A172 (cell line): ENCODE data around the gene RGS7. TPM values are rescaled to one million over a fixed set of nuclear protein-coding genes. Genes with fewer than 3 reads are reported as not detected.
"Not testable (repeated sequence)": the region's sequence is repeated elsewhere in the genome, so short reads cannot be mapped to it uniquely, and the experiment has no call there.

Experiments used
- DNase-seq: peaks from one replicate; pipeline ENCODE4 v3.0.0-alpha.2; 2015; ENCODE audit warnings: low spot score
- total RNA-seq: library from RNA; depleted of rRNA; stranded (reverse); fragments of >200 nt; shearing (Covaris generic); gene quantifications from 2 replicates; pipeline ENCODE4 v1.2.3, GENCODE V29; 2014

RGS7 gene
- total RNA-seq, 1 experiment from 2014 or later, result 16.5 TPM

DNA sequence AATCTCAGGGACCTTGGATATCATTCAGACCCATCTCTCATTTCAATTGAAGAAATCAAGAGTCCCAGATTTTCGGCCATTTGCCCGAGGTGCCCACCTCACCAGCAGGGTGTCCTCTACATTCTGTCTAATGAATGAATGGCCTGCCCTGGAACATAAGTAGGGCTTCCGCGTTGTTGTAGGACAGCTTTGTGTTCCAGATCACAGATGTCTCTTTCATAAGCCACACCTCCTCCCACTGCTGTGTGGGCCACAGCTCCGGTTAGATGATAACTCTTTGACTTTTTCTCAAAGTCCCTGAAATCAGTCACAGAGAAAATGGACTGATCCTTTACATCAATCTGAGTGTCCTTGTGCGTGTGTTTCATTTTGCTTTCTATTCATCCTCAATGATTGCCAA lies 144.4 kb downstream of the RGS7 start:
- DNase-seq, result no peak

- no peak for DNase-seq
These were observed 148.1 kb downstream of the RGS7 start for GRCh38 chr1:241208910-241209379.

DNA sequence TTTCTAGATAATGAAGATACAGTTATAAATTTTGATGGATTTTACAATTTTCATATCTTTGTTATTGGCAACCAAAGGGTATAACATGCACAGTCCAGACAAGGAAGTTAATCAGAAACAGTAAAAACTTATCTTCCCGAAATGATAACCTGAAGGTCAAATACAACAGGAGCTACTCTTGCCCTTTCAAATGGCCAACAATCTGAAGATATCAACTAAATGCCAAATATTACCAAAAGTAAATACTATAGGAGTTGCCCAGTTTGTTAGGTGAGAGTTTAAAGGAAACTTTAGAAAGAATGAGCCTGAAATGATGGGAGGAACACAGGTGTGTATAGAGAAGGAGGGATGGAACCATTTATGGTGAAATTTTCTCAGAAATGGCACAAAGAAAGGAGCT lies 153.2 kb downstream of the RGS7 start:
- DNase-seq, result no peak

GRCh38 chr1:241202401-241202800 lies 154.6 kb downstream of the RGS7 start:
- DNase-seq, result no peak

DNA sequence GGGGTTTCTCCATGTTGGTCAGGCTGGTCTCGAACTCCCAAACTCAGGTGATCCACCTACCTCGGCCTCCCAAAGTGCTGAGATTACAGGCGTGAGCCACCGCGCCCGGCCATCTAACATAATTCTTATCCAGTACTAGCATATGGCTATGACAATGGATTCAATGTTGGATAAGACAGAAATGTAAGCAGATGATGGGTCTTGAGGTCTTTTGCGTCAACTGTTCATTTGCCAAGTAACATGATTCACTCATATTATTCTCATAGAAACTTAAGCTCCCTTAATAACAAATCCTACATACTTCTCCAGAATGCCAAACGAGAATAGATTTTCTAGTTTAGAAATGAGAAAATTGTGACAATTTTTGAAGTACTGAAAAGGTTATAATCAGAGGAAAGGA lies 170.3 kb downstream of the RGS7 start:
- DNase-seq, result no peak

DNA sequence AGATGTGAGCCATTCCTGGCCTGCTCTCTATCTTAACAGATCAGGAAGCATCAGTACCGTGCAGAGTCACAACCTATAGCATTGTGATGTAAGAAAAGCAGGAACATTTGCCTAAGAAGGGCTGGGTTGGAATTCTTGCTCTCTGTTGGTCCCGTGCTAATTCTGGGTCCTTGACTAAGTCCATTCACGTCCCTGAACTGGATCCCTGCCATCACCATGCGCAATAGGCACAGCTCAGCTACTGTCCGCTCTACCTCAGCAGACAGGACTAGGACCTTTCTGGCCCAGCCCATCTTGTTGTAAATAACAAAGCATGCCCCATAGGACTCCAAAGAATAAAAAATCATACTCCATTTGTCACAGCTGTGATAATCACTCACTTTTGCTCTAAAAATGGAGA lies 175.0 kb downstream of the RGS7 start:
- DNase-seq, result no peak

DNA sequence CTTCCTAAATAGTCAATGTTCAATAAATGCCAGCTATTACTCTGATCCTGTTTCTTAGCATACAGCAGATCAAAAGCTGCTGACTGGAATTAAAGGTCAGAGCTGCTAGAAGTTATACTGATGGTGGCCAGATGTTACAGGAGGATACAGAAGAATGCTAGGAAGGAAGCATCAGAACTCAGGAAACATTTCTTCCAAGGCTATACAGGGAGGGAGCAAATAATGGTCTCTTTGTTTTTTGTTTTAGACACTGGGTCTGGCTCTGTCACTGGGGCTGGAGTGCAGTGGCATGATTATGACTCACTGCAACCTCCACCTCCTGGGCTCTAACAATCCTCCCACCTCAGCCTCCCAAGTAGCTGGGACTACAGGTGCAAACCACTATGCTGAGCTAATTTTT lies 175.5 kb downstream of the RGS7 start:
- DNase-seq, result peak; percentile 30

DNA sequence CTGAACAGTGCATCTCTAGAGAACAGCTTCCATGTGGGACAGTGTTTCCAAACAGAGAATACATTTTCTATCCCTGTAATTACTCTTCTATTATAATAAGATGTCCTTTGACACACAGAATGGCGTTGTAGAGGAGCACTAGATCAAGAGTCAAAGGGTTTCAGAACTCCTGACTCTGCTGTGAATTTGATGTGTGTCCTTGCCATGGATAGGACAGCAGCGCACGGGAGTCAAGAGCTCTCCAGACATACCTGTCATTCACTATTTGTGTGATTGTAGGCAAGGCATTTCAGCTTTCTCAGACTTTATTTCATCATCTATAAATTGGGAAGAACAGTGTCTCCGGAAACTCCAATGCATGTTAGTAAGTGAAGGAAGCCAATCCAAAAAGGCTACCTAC lies 176.4 kb downstream of the RGS7 start:
- DNase-seq, result no peak

- DNase-seq, result no peak
These were observed 179.3 kb downstream of the RGS7 start for GRCh38 chr1:241177660-241178059.

DNA sequence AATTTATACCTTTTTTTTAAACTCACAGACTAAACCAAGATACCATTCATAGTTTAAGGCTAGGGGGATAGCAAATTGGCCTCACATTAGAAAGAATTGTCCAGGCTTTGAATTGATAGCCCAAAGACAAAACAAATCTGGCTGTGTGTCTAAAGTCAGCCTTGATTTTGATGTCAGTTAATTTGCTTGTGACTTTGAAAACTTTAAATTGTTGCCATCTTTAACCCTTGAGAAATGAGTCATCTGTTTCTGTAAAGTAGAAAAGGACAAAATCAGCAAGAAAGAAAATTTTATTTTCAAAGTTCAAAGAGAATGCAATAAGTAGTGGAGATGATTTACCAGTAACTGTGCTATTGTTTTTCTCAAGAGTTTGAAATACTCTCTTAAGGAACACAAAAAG lies 184.5 kb downstream of the RGS7 start:
- no peak for DNase-seq

- DNase-seq, result no peak
These were observed 185.0 kb downstream of the RGS7 start for GRCh38 chr1:241171991-241172390.

- no peak for DNase-seq
These were observed 189.8 kb downstream of the RGS7 start for GRCh38 chr1:241167121-241167630.

- DNase-seq, result no peak
These were observed 190.4 kb downstream of the RGS7 start for GRCh38 chr1:241166625-241167024.

DNA sequence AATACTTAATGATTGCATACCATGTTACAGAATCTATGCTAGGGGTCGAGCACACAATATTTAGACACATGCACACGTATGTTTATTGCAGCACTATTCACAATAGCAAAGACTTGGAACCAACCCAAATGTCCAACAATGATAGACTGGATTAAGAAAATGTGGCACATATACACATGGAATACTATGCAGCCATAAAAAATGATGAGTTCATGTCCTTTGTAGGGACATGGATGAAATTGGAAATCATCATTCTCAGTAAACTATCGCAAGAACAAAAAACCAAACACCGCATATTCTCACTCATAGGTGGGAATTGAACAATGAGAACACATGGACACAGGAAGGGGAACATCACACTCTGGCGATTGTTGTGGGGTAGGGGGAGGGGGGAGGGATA lies 191.7 kb downstream of the RGS7 start:
- DNase-seq, result not testable (repeated sequence)

DNA sequence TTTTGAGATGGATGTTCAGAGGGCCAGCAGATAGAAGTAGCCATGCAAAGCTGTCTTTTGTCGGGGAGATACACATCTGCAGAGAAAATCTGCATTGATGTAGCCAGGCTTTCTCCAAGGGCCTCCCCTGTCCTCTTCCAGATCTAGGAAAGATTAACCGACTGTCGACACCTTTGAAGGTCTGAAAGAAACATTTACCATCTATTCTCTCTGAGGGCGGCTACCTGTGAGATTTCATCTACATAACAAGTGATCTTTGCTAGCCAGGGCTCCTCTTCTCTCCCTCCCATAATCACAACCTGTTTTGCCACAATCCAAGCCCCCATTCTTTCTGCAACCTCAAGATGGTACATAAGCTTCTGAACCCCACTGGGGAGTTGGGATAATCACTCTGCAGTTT lies 193.6 kb downstream of the RGS7 start:
- DNase-seq, result no peak

- DNase-seq, result no peak
These were observed 195.8 kb downstream of the RGS7 start for GRCh38 chr1:241161188-241161689.

GRCh38 chr1:241157435-241157834 lies 199.6 kb downstream of the RGS7 start:
- DNase-seq, result no peak

GRCh38 chr1:241156231-241156965 lies 200.6 kb downstream of the RGS7 start:
- peak; percentile 87 for DNase-seq

DNA sequence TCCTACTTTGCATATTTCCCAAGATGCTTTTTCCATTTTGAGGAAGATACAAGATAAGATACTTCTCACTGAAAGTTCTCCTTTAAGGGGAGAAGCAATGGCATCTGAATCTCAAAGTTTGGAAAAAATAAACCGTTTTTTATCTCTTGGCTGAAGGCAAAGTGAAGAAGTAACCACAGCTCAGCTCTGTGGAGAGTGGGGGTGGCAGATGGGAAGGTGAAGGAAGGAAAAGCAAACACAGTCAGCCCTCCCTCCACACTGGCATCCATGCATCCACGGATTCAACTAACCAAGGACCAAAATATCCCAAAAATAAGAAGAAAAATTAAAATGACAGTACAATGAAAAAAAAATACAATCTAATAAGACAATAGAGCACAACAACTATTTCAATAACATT lies 211.1 kb downstream of the RGS7 start:
- no peak for DNase-seq

GRCh38 chr1:241143765-241144442 lies 213.1 kb downstream of the RGS7 start:
- DNase-seq, result no peak

DNA sequence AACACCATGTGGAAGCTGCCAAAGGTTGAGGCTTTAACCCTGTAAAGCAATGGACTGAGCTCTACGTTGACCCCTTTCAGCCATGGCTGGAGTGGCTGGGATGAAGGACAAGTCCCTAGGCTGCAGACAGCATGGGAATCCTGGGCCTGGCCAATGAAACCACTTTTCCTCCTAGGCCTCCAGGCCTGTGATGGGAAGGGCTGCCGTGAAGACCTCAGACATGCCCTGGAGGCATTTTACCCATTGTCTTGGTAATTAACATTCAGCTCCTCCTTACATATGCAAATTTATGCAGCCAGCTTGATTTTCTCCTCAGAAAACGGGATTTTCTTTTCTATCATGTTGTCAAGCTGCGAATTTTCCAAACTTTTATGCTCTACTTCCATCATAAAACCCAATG lies 214.5 kb downstream of the RGS7 start:
- DNase-seq, result no peak

- not testable (repeated sequence) for DNase-seq
These were observed 215.4 kb downstream of the RGS7 start for GRCh38 chr1:241141646-241142045.

- DNase-seq, result no peak
These were observed 216.3 kb downstream of the RGS7 start for GRCh38 chr1:241140670-241141069.
